GM12864 (cell line): ENCODE data around the gene ASIC3.
"Not testable (repeated sequence)": the region's sequence is repeated elsewhere in the genome, so short reads cannot be mapped to it uniquely, and the experiment has no call there.

Source experiments
- DNase-seq: peaks from one replicate; pipeline ENCODE4 v3.0.0-alpha.2; 2011; ENCODE audit warnings: low read depth
- H3K4me3 ChIP-seq: 2 replicates; pipeline ENCODE4 v1.5.1; 2011; ENCODE audit warnings: mild to moderate bottlenecking, low read depth, low read length, control low read depth
- TF ChIP-seq, protein P1 (sequence below): IDR thresholded peaks from 2 replicates; pipeline ENCODE4 v1.5.1; 2011; ENCODE audit warnings: low read depth, mild to moderate bottlenecking, moderate library complexity, low read length, control low read depth, inconsistent platforms; ENCODE audit errors: missing control alignments

The ASIC3 gene

DNA sequence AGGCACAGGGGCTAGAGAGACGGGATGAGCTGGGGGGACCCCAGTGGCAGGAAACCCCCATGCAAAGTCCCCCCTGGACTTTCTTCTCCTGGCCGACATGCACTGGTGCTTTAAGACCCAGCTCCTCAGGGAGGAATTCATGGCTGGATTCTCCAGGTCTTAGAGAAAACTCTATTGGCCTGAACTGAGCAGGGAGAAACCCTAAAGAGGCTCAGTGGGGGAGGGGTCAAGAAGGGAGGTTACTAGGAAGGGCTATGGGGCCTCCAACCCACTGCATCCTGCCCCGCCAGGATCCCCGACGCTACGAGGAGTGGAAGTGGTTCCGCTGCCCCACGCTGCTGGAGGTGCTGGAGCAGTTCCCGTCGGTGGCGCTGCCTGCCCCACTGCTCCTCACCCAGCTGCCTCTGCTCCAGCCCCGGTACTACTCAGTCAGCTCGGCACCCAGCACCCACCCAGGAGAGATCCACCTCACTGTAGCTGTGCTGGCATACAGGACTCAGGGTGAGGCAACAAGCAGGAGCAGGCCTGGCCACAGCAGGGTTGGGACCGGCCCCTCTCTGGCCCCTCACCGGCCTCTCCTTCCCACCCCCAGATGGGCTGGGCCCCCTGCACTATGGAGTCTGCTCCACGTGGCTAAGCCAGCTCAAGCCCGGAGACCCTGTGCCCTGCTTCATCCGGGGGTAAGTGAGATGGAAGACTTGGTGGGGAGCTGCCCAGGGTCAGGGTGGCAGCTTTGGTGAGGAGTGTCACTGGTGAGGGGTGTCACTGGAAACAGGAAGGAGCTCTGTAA is 37.8 kb upstream of the ASIC3 start:
- no peak for DNase-seq
- no peak overlapping the region for H3K4me3 ChIP-seq
- TF ChIP-seq, protein P1, sequence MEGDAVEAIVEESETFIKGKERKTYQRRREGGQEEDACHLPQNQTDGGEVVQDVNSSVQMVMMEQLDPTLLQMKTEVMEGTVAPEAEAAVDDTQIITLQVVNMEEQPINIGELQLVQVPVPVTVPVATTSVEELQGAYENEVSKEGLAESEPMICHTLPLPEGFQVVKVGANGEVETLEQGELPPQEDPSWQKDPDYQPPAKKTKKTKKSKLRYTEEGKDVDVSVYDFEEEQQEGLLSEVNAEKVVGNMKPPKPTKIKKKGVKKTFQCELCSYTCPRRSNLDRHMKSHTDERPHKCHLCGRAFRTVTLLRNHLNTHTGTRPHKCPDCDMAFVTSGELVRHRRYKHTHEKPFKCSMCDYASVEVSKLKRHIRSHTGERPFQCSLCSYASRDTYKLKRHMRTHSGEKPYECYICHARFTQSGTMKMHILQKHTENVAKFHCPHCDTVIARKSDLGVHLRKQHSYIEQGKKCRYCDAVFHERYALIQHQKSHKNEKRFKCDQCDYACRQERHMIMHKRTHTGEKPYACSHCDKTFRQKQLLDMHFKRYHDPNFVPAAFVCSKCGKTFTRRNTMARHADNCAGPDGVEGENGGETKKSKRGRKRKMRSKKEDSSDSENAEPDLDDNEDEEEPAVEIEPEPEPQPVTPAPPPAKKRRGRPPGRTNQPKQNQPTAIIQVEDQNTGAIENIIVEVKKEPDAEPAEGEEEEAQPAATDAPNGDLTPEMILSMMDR, result no peak

DNA sequence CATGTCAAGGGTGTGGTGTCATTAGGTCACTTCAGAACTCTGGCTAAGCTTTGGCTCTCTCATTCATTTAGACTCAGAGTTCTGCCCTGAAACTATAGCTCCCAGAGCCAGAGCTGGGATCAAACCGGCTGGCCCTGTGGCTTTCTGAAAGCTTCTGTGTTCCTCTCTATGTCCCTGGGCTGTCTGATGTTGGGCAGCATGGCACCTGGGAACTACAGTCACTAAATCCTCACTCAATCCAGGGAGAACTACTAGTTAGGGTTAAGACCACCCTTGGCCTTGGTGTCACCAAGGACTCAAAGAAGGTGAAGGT is 37.3 kb upstream of the ASIC3 start:
- TF ChIP-seq, protein P1, result no peak
- H3K4me3 ChIP-seq, result no peak overlapping the region
- no peak for DNase-seq

DNA sequence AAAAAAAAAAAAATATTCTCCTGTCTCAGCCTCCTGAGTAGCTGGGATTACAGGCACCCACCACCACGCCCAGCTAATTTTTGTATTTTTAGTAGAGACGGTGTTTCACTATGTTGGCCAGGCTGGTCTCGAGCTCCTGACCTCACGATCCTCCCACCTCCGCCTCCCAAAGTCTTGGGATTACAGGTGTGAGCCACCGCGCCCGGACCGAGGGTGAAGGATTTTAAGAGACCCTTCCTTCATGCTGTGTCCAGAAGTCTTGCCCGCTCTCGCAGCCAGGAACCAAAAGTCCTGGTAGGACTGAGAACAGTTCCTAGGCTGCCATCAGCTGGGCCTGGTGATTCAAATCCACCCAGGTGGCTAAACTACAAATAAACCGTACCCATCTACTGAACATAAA is 36.7 kb upstream of the ASIC3 start:
- not testable (repeated sequence) for H3K4me3 ChIP-seq, DNase-seq

DNA sequence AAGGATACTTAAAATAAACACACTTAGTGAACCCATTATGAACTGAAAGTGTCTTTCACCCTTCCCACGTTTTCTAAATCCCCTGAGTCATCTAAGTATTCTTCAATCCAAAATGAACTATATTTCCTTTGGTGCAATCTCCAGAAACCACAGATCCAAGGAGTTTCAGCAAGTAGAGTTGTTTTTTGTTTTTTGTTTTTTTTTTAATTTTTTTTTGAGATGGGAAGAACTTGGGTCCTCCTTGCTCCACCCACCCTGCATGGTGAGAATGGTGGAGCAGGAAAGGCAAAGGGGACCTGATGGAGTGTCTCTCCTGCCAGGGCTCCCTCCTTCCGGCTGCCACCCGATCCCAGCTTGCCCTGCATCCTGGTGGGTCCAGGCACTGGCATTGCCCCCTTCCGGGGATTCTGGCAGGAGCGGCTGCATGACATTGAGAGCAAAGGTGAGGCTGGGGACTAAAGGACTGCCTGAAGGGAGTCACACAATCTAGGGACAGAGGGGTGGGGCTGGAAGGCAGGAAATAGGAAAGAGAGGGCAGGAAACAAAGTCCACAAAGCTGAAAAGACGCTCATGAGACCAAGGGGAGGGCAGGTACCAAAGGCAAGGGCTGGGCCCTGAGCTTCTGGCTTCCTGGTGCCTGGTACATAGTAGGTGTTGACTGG is 36.2 kb upstream of the ASIC3 start:
- TF ChIP-seq, protein P1, result no peak
- no peak overlapping the region for H3K4me3 ChIP-seq
- no peak for DNase-seq

DNA sequence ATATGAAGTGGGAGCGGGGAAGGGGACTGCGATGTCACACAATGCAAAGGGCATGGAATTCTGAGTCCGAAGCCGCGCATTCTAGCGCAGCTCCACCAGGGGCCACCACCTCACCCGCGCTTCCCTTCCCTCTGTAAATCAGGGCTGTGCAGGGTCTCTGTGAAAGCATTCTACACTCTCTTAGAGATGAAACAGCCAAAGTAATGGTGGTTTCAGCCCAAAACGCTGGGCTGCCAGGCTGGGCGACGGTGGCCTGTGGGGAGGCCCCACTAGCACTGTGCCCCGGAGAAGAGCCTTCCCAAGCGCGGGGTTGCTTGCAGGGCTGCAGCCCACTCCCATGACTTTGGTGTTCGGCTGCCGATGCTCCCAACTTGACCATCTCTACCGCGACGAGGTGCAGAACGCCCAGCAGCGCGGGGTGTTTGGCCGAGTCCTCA is 35.4 kb upstream of the ASIC3 start:
- H3K4me3 ChIP-seq, result no peak overlapping the region
- TF ChIP-seq, protein P1, result peak; percentile 53
- DNase-seq, result no peak

DNA sequence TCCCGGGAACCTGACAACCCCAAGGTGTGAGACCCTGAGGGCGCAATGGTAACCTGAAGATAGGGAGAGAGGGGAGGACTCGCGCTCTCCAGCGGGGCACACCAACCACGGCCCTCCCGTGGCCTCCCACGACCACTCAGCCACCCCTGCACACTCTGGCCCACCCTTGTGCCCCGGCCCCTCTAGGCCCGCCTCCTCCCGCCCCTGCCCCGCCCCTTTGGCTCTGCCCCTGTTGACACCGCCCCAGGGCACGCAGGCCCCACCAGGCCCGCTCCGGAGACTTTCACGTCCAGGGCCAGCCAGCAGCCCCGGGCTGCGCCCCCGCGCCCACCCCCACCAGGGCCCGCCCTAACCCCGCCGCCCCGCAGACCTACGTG is 35.0 kb upstream of the ASIC3 start:
- H3K4me3 ChIP-seq, result no peak overlapping the region
- TF ChIP-seq, protein P1, result no peak
- DNase-seq, result no peak

DNA sequence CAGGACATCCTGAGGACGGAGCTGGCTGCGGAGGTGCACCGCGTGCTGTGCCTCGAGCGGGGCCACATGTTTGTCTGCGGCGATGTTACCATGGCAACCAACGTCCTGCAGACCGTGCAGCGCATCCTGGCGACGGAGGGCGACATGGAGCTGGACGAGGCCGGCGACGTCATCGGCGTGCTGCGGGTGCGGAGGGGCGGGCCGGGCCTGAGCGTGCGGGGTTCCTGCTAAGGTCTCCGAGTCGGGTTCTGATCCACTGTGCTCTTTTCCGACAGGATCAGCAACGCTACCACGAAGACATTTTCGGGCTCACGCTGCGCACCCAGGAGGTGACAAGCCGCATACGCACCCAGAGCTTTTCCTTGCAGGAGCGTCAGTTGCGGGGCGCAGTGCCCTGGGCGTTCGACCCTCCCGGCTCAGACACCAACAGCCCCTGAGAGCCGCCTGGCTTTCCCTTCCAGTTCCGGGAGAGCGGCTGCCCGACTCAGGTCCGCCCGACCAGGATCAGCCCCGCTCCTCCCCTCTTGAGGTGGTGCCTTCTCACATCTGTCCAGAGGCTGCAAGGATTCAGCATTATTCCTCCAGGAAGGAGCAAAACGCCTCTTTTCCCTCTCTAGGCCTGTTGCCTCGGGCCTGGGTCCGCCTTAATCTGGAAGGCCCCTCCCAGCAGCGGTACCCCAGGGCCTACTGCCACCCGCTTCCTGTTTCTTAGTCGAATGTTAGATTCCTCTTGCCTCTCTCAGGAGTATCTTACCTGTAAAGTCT is 34.4 kb upstream of the ASIC3 start:
- DNase-seq, result peak; percentile 52
- peak overlapping the region; percentile 54 for H3K4me3 ChIP-seq
- TF ChIP-seq, protein P1, result peak; percentile 40
